Sigmoid colon (tissue), 3 donors: ENCODE measurements around the gene GPR87.

Experiments used
- CTCF ChIP-seq, 4 experiments: fragments of 450-650 bp in 3 of 4; fragments of 200-600 bp in 1 of 4; IDR thresholded peaks; one replicate each; pipeline ENCODE4 v1.5.1; 2016 to 2019; ENCODE audit warnings: antibody characterized with exemption in 4 of 4, mild to moderate bottlenecking in 3 of 4, moderate library complexity in 2 of 4
- POLR2A ChIP-seq, 2 donors: fragments of 450-650 bp; IDR thresholded peaks; one replicate each; pipeline ENCODE4 v1.6.1; 2016; ENCODE audit warnings: antibody characterized with exemption in 2 of 2, mild to moderate bottlenecking in 2 of 2, moderate library complexity in 2 of 2

DNA sequence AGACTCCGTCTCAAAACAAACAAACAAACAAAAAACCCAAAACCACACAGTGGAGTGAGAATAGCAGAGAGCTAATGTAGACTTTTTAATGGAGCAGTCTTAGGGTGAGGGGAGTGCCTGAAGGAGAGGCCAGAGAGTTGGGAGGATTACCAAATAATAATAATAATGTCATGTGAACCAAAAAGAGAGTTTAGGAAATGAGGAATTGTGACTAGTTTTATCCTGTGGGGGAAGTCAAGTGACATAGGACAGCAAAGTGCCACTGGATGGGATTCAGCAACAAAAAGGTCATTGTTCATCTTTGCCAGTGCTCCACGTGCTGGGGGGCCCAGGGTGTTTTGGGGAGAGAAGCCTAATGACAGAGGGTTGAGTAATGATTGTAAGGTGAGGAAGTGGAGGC, 12.9 kb downstream of the GPR87 start:
- no peak for TF ChIP-seq CTCF (IDR thresholded peaks at IDR 0.05)
- no peak for TF ChIP-seq POLR2A (IDR thresholded peaks at IDR 0.05)
